ENCODE data around the gene C6orf136.

GRCh38 chr6:30664994-30665767, 18.2 kb downstream of the C6orf136 start:
- TF ChIP-seq CTCF (IDR thresholded peaks at IDR 0.05; ENCODE audit: low read depth, low read length) (no peak), EZH2phosphoT487 (IDR thresholded peaks at IDR 0.05; ENCODE audit: low read depth) (no peak)

Measured in OCI-LY3 (cell line).